LNCaP clone FGC (cell line): ENCODE results near the gene KCNMB1.

Experiments used
- DNase-seq: peaks from one replicate; pipeline ENCODE4 v3.0.0-alpha.2; 2011; ENCODE audit warnings: low read depth
- H3K4me3 ChIP-seq: 2 replicates; pipeline ENCODE4 v1.5.1; 2011; ENCODE audit warnings: mild to moderate bottlenecking, low read depth, low read length, control low read depth
- CTCF ChIP-seq: IDR thresholded peaks from 2 replicates; pipeline ENCODE4 v1.5.1; 2012; ENCODE audit warnings: mild to moderate bottlenecking; ENCODE audit not compliant: control insufficient read depth, insufficient read depth; ENCODE audit errors: extremely low read depth

Gene KCNMB1

GRCh38 chr5:170393958-170394357 lies 4.8 kb upstream of the KCNMB1 start:
- no peak for TF ChIP-seq CTCF
- no peak for DNase-seq
- H3K4me3 ChIP-seq = no peak overlapping the region

DNA sequence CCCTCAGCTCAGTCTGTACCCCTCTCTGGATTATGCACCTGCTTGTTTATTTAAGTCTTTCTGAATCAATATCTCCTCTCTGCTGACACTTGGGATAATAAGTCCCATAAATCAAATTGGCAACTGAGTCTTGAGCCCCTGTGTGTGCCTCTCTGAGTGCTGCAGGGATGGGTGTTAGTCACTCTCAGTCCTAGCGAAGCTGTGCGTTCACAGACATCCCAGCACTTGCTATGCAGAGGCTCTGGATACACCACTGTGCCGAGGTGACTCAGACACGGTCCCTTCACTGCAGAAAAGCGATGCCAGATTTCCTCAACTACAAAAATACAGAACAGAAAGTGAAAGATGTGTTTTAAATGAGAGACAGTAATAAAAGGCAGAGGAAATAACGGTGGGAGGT lies 4.1 kb upstream of the KCNMB1 start:
- no peak for DNase-seq
- no peak for TF ChIP-seq CTCF
- no peak overlapping the region for H3K4me3 ChIP-seq

- DNase-seq = no peak
- H3K4me3 ChIP-seq = no peak overlapping the region
- TF ChIP-seq CTCF = no peak
Observed at GRCh38 chr5:170390472-170390871, 1.3 kb upstream of the KCNMB1 start.

DNA sequence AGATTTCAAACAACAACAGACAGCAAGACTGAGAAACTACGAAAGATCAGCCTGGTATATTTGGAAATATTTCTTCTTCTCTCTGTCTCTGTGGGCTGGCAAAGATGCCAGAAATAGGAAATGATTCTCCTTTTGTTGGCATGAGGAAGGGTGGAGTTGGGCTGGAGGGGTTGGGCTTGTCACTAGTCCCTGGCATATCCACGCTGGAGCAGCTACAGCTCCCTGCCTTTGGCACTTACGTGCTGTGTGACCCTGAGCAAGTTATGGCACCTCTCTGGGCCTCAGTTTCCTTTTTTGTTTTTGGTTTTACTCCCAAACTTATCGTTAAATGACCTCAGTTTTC lies 354 bp upstream of the KCNMB1 start:
- DNase-seq = no peak
- TF ChIP-seq CTCF = no peak
- no peak overlapping the region for H3K4me3 ChIP-seq

GRCh38 chr5:170387775-170388639 lies 1.2 kb downstream of the KCNMB1 start:
- DNase-seq = peak; percentile 8
- no peak overlapping the region for H3K4me3 ChIP-seq
- TF ChIP-seq CTCF = no peak

DNA sequence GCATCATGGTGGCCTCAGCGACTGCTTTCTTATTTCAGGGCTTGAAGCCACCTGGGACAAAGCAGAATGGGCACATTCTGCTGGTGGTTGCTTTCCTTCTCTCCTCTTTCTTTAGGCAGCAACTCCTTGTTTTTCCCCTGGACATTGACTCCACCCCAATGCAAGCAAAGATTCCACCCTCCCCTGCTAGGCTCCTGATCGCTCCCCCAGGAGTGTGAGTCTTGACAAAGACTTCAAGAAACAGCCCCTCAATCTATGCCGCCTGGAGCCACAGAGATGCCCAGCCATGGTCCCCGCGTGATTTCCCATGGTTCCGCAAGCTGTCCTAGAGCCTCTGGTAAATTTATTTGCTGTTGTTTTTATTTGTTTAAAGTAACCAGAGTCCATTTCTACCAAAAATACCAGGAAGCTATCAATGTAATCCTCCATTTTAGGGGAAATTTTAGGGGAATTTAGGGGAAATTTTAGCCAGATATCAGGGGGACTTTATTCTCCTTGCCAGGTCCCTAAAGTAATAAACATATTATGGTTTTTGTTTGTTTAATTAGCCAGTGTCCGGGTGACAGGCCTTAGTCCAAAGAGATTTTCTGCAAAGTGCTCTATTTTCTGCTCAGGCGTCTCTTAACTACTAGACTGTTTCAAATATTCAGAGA lies 2.3 kb downstream of the KCNMB1 start:
- DNase-seq = no peak
- no peak for TF ChIP-seq CTCF
- no peak overlapping the region for H3K4me3 ChIP-seq
